Breast epithelium (tissue), 3 donors: Measurements from ENCODE around the gene BACH2.

ENCODE experiments used
- CTCF ChIP-seq, 3 donors: fragments of 450-650 bp; IDR thresholded peaks; one replicate each; pipeline ENCODE4 v1.5.1; 2016 to 2017; ENCODE audit warnings: antibody characterized with exemption in 3 of 3, mild to moderate bottlenecking in 3 of 3, moderate library complexity in 3 of 3
- POLR2A ChIP-seq: fragments of 450-650 bp; IDR thresholded peaks from one replicate; pipeline ENCODE4 v1.6.1; 2016; ENCODE audit warnings: antibody characterized with exemption, mild to moderate bottlenecking, moderate library complexity

- TF ChIP-seq CTCF (IDR thresholded peaks at IDR 0.05) (no peak), POLR2A (no peak)
Observed at GRCh38 chr6:90268178-90268577, 28.5 kb downstream of the BACH2 start.
